HEK293 (cell line): ENCODE results near the gene UBA52.
A peak's percentile ranks its signal among the peaks of the same experiment; 100 is the strongest.
"Not testable (repeated sequence)": the region's sequence is repeated elsewhere in the genome, so short reads cannot be mapped to it uniquely, and the experiment has no call there.

ENCODE experiments used
- CTCF ChIA-PET: fragments of 350-600 bp; formaldehyde crosslinking; extraction: SDS; loops from one replicate; lab custom pipeline; 2021; ENCODE audit warnings: antibody characterized with exemption; lab: Yijun Ruan, JAX
- POLR2A ChIA-PET: fragments of 300-600 bp; formaldehyde crosslinking; extraction: SDS; loops from one replicate; lab custom pipeline; 2020; ENCODE audit warnings: antibody characterized with exemption, inconsistent platforms; lab: Yijun Ruan, JAX
- H3K27ac ChIP-seq: fragments of 200-500 bp; sonication (Bioruptor generic); 2 replicates; pipeline ENCODE4 v1.5.1; 2014; ENCODE audit warnings: low read depth, low read length, control low read depth, inconsistent platforms; ENCODE audit errors: extremely low read depth
- H3K36me3 ChIP-seq, 2 experiments: fragments of 200-500 bp in 1 of 2; sonication (Bioruptor generic) in 1 of 2; 1 replicate in 1 of 2; 2 replicates in 1 of 2; pipeline ENCODE4 v1.5.1; 2014 to 2017; ENCODE audit warnings: inconsistent platforms in 2 of 2, low read length in 2 of 2; ENCODE audit not compliant: control insufficient read depth in 2 of 2, insufficient read depth in 1 of 2
- H3K4me1 ChIP-seq: fragments of 200-500 bp; sonication (Bioruptor generic); 2 replicates; pipeline ENCODE4 v1.5.1; 2014; ENCODE audit warnings: mild to moderate bottlenecking, low read length, inconsistent platforms; ENCODE audit not compliant: control insufficient read depth, insufficient read depth
- H3K4me3 ChIP-seq: 2 replicates; pipeline ENCODE4 v1.5.1; 2011; ENCODE audit warnings: low read depth, mild to moderate bottlenecking, control low read depth, low read length, moderate library complexity
- H3K9me3 ChIP-seq: fragments of 200-500 bp; sonication (Bioruptor generic); 2 replicates; pipeline ENCODE4 v1.5.1; 2014; ENCODE audit warnings: low read depth, low read length, inconsistent platforms; ENCODE audit not compliant: control insufficient read depth, insufficient read depth
- GLI4 ChIP-seq: fragments of 450-650 bp; formaldehyde crosslinking; IDR thresholded peaks from 2 replicates; pipeline ENCODE4 v1.5.1; 2016; ENCODE audit warnings: missing biosample characterization, missing genetic modification characterization
- GLIS1 ChIP-seq: fragments of 450-650 bp; formaldehyde crosslinking; IDR thresholded peaks from 2 replicates; pipeline ENCODE4 v1.5.1; 2016; ENCODE audit warnings: missing biosample characterization, missing genetic modification characterization
- HIC1 ChIP-seq: fragments of 450-650 bp; formaldehyde crosslinking; IDR thresholded peaks from 2 replicates; pipeline ENCODE4 v1.5.1; 2016; ENCODE audit warnings: missing biosample characterization, missing genetic modification characterization
- PRDM1 ChIP-seq: fragments of 450-650 bp; formaldehyde crosslinking; IDR thresholded peaks from 2 replicates; pipeline ENCODE4; 2016; ENCODE audit warnings: missing biosample characterization, missing genetic modification characterization
- SP3 ChIP-seq: fragments of 450-650 bp; formaldehyde crosslinking; IDR thresholded peaks from 2 replicates; pipeline ENCODE4 v1.5.1; 2016; ENCODE audit warnings: missing biosample characterization, missing genetic modification characterization
- YY1 ChIP-seq: fragments of 450-650 bp; formaldehyde crosslinking; IDR thresholded peaks from 2 replicates; pipeline ENCODE4 v1.5.1; 2018; ENCODE audit warnings: missing biosample characterization, missing genetic modification characterization
- ZEB2 ChIP-seq: fragments of 450-650 bp; formaldehyde crosslinking; IDR thresholded peaks from 2 replicates; pipeline ENCODE4 v1.5.1; 2016; ENCODE audit warnings: missing biosample characterization, missing genetic modification characterization
- ZIC2 ChIP-seq: fragments of 450-650 bp; formaldehyde crosslinking; IDR thresholded peaks from 2 replicates; pipeline ENCODE4 v1.5.1; 2016; ENCODE audit warnings: missing biosample characterization, missing genetic modification characterization
- ZNF121 ChIP-seq: fragments of 450-650 bp; formaldehyde crosslinking; IDR thresholded peaks from 2 replicates; pipeline ENCODE4 v1.5.1; 2016; ENCODE audit warnings: missing biosample characterization, missing genetic modification characterization
- ZNF23 ChIP-seq: fragments of 450-650 bp; formaldehyde crosslinking; IDR thresholded peaks from 2 replicates; pipeline ENCODE4 v1.5.1; 2016; ENCODE audit warnings: missing biosample characterization, missing genetic modification characterization, borderline replicate concordance
- ZNF324 ChIP-seq: fragments of 450-650 bp; formaldehyde crosslinking; IDR thresholded peaks from 2 replicates; pipeline ENCODE4 v1.5.1; 2016; ENCODE audit warnings: missing biosample characterization, missing genetic modification characterization
- ZNF394 ChIP-seq: fragments of 450-650 bp; formaldehyde crosslinking; IDR thresholded peaks from 2 replicates; pipeline ENCODE4 v1.5.1; 2016; ENCODE audit warnings: missing biosample characterization, missing genetic modification characterization, mild to moderate bottlenecking, moderate library complexity, borderline replicate concordance
- ZNF510 ChIP-seq: fragments of 450-650 bp; formaldehyde crosslinking; IDR thresholded peaks from 2 replicates; pipeline ENCODE4 v1.5.1; 2018; ENCODE audit warnings: mild to moderate bottlenecking, missing genetic modification characterization, missing biosample characterization; ENCODE audit not compliant: insufficient replicate concordance
- ZNF623 ChIP-seq: fragments of 450-650 bp; formaldehyde crosslinking; IDR thresholded peaks from 2 replicates; pipeline ENCODE4 v1.5.1; 2016; ENCODE audit warnings: missing biosample characterization, missing genetic modification characterization

Gene UBA52

DNA sequence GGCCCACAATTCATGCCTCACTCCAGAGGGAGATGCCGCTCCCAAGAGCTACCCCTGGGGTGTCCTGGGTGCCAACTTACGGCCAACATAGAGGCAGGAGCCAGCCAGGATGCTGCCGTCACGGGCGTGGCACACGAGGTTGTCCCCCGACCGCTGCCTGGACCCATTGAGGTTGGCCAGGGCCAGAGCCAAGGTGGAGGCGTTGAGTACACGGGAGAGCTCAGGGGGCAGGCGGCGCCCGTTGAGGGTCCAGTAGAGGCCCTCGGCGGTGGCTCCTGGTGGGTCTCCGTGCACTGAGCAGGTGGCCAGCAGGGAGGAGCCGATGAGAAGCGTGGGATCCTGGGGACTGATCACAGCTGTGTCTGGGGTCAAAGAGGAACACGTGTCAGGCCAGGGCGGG is 27.8 kb downstream of the UBA52 start (continued):
- TF ChIP-seq ZNF510: no peak

GRCh38 chr19:18600692-18601397 is 29.2 kb downstream of the UBA52 start:
- H3K27ac ChIP-seq, POLR2A ChIA-PET, H3K4me1 ChIP-seq, H3K36me3 ChIP-seq, H3K9me3 ChIP-seq, H3K4me3 ChIP-seq: not testable (repeated sequence)
- TF ChIP-seq ZNF121: peak; percentile 55; the same call in 1 of the 2 replicates
- CTCF ChIA-PET: interaction anchor here (1.0 kb wide), 1 partner anchor 11 kb away, joined by 3 read pairs; the partner anchor contains the start of gene TMEM59L

- no peak for TF ChIP-seq GLIS1
- TF ChIP-seq ZNF324 (tag by site-specific recombination): no peak
- TF ChIP-seq SP3 (tag by site-specific recombination): no peak
- TF ChIP-seq ZEB2 (tag by site-specific recombination): no peak
- TF ChIP-seq ZNF23 (tag by site-specific recombination): no peak
- TF ChIP-seq PRDM1 (tag by site-specific recombination): peak; percentile 50
- Histone ChIP-seq H3K4me1 (no peaks in the 10 kb centered on the region), H3K9me3 (no peaks in the 10 kb centered on the region), H3K27ac (no peak overlapping the region), H3K36me3 (no peaks in the 10 kb centered on the region), H3K4me3 (no peak overlapping the region)
- POLR2A ChIA-PET: no interaction called here
- CTCF ChIA-PET: interaction anchor here (1.0 kb wide), 1 partner anchor 10 kb away, joined by 3 read pairs; the partner anchor contains the start of gene TMEM59L
Observed at GRCh38 chr19:18601875-18602274, 30.2 kb downstream of the UBA52 start.

- ChIA-PET POLR2A (no interaction called here), CTCF (no interaction called here)
- Histone ChIP-seq H3K36me3 (no peaks in the 10 kb centered on the region), H3K9me3 (no peaks in the 10 kb centered on the region), H3K27ac (no peak overlapping the region), H3K4me3 (no peak overlapping the region), H3K4me1 (no peaks in the 10 kb centered on the region; the same call in 1 of the 2 replicates)
- TF ChIP-seq YY1 (tag by site-specific recombination) (no peak), GLIS1 (peak; percentile 41), ZNF623 (tag by site-specific recombination) (peak; percentile 98), GLI4 (no peak), ZIC2 (tag by site-specific recombination) (peak; percentile 32; the same call in 1 of the 2 replicates), HIC1 (tag by site-specific recombination) (peak; percentile 16; the same call in 1 of the 2 replicates), ZNF394 (tag by site-specific recombination) (peak; percentile 32; the same call in 1 of the 2 replicates)
Observed at GRCh38 chr19:18603255-18603957, 31.7 kb downstream of the UBA52 start.
